Vagina (tissue), 2 donors: ENCODE results near the gene MYO9A.

ENCODE experiments used
- POLR2A ChIP-seq, 2 donors: fragments of 450-650 bp; IDR thresholded peaks; one replicate each; pipeline ENCODE4 v1.6.1; 2017; ENCODE audit warnings: antibody characterized with exemption in 2 of 2, mild to moderate bottlenecking in 2 of 2, moderate library complexity in 2 of 2
- TF ChIP-seq, protein P1 (sequence below), 3 experiments: fragments of 450-650 bp in 2 of 3; fragments of 200-600 bp in 1 of 3; sonication (generic) in 1 of 3; IDR thresholded peaks; one replicate each; pipeline ENCODE4 v1.5.1; 2017 to 2019; ENCODE audit warnings: antibody characterized with exemption in 3 of 3, mild to moderate bottlenecking in 2 of 3, moderate library complexity in 2 of 3

DNA sequence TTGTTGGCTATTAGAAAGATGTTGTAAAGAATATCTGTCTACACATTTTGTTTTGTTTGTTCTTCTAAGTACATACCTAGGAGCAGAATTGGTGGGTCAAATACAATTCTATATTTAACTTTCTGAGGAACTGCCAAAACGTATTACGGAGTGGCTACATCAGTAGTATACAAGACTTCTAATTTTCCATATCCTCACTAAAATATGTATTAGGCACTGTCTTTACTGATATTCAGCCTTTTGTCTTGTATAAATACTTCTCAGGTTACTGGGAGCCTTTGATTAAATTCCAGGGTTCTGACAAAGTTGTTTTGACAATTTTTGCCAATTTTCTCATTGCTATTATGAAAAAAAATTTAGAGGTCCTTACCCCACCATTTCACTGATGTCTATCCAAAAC is 160.9 kb downstream of the MYO9A start:
- TF ChIP-seq, protein P1, sequence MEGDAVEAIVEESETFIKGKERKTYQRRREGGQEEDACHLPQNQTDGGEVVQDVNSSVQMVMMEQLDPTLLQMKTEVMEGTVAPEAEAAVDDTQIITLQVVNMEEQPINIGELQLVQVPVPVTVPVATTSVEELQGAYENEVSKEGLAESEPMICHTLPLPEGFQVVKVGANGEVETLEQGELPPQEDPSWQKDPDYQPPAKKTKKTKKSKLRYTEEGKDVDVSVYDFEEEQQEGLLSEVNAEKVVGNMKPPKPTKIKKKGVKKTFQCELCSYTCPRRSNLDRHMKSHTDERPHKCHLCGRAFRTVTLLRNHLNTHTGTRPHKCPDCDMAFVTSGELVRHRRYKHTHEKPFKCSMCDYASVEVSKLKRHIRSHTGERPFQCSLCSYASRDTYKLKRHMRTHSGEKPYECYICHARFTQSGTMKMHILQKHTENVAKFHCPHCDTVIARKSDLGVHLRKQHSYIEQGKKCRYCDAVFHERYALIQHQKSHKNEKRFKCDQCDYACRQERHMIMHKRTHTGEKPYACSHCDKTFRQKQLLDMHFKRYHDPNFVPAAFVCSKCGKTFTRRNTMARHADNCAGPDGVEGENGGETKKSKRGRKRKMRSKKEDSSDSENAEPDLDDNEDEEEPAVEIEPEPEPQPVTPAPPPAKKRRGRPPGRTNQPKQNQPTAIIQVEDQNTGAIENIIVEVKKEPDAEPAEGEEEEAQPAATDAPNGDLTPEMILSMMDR (IDR thresholded peaks at IDR 0.05): no peak
- TF ChIP-seq POLR2A (IDR thresholded peaks at IDR 0.05): no peak
